ENCODE results near the gene SLC25A41.

SLC25A41 gene

DNA sequence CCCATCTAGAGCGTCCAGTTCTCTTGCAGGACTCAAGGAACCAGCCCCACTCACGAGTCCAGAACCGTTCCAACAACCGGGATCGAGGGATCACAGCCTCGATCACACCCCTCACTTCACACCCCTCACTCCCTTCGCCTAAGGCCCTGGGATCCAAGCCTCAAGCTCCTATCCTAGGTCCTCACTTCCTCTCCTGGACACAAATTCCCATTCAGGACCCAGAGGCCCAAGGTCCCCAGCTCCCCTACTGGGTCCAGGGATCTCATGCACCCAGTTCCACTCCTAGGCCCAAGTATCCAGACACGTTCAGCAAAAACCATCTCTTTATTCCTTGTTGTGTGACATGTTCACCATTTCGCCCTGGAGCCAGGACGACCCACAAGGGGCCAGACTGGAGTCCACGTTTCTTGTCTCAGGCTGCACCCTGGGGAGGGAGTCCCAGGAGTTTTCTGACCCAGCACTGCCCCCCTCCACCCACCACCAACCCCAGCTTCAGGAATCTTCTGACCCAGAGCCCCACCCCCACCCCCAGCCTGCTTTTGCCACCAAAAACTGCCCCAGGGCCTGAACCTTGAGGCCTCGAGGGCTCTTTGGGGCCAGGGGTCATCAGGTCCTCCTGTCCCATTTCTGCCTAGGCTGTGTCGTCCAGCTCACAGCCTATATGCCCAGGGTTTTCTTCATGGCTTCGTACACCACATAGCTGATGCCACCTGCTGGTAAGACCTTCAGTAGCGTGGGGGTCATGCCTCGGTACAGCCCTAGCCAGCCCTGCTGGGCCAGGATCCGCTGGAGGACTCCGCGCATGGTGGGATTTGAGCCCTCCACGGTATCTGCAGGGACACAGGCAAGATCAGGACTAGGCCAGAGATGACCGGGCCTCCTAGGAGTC is 7.6 kb downstream of the SLC25A41 start:
- TF ChIP-seq CTCF (conservative IDR thresholded peaks at IDR 0.05) (peak; percentile 70), ZFX (IDR thresholded peaks at IDR 0.05) (peak; percentile 13; the same call in 1 of the 2 replicates)
- peak overlapping the region; percentile 88 for H3K27ac ChIP-seq

DNA sequence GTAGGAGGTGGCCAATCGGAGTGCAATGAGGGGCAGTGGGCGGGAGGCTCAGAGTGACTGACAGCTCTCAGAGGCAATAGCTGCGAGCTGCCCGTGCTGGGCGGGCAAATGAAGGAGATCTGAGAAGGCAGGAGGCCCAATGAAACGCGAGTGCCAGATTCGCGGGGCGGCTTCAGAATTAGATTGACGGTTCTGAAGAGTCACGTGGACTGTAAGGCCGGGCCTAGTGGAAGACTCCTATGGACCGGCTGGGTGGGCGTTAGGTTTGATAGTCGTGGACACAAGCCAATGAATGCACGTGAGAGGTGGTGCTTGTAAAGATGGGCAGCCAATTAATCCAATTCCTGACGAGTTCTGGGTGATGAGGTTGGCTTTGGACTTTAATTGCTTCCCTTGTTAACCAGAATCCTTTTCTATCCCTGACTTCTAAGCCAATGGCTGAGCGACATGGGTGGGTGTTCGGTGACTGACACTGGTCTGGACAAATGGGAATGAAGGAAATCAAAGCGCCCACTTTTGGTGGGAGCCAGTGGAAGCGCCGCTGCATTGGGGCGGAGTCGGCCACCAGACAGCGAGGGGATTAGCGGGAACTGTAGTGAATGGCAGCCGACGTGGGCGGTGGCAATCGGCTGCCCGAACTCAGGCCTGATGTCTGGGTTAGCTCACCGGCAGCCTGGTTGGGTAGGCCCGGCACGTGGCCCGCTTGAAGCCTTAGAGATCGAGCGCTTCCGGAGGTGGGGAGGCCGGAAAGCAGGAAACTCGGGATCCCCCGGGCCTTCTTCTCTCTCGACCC is 8.4 kb downstream of the SLC25A41 start:
- TF ChIP-seq ZFX (IDR thresholded peaks at IDR 0.05) (peak; percentile 76; the same call in 1 of the 2 replicates), CTCF (conservative IDR thresholded peaks at IDR 0.05) (no peak)
- peak overlapping the region; percentile 88 for H3K27ac ChIP-seq

DNA sequence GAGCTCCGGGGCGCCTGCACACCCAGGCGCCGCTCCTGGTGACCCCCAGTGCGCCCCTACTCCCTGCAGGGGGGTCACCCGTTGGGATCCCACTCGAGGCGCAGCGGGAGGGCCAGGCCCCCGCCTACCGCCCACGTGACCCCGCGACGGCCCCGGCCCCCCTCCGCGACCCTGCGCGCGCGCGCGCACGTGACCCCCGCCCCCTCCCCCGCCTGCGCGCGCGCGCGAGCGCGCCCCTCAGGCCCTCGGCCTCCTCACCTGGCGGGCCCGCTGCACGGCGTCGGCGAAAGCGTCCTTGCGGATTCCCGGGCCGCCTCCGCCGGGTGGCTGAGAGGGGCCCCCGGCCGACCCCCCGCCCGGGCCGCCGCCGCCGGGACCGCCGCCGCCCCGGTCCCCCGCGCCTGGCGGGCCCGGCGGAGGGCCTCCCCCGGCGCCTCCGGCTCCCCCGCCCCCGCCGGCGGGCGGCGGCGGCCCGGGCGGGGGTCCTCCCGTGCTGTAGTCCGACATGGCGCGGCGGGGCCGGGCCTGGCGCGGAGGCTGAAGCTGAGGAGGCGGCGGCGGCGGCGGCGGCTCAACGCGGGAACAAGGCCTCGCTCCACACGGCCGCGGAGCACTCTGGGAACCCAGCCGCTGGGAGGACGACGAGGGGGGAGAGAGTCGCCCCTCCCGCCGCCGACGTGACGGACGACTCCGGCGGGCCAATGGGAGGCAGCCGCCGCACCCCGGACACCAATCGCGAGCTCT is 9.2 kb downstream of the SLC25A41 start, which contains the start of gene KHSRP:
KHSRP (minus strand) TSS at position 617 of the 744 bp plus-strand sequence; CDS start at position 507, 110 bp downstream.
- H3K27ac ChIP-seq: peak within 1 kb of the TSS; percentile 88
- TF ChIP-seq ZFX (IDR thresholded peaks at IDR 0.05) (peak; percentile 87; the same call in 1 of the 2 replicates), CTCF (conservative IDR thresholded peaks at IDR 0.05) (no peak)

- TF ChIP-seq CTCF (conservative IDR thresholded peaks at IDR 0.05): no peak
- peak overlapping the region; percentile 88 for H3K27ac ChIP-seq
These were observed 9.9 kb downstream of the SLC25A41 start for GRCh38 chr19:6423499-6424194.

GRCh38 chr19:6421075-6422014 is 12.2 kb downstream of the SLC25A41 start:
- no peak for TF ChIP-seq ZFX (IDR thresholded peaks at IDR 0.05)
- TF ChIP-seq CTCF (conservative IDR thresholded peaks at IDR 0.05): no peak

DNA sequence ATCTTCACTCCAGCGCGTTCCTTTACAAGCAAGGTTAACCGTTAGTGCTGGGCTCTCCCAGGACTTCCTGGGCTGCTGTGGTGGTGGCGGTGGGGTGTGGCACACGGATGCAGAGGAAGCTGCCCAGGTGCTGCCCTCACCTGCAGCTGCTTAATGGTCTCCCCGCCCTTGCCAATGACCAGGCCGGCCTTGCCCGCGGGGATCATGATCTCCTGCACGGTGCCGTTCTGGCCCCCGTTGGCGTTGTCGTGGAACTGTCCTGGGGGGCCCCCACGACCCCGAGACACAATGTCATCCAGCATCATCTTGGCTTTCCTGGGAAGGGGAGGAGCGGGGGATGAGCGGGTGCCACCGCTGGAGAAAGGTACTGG is 15.0 kb downstream of the SLC25A41 start:
- H3K27ac ChIP-seq: no peak overlapping the region
- no peak for TF ChIP-seq ZFX (IDR thresholded peaks at IDR 0.05)
- TF ChIP-seq CTCF (conservative IDR thresholded peaks at IDR 0.05): no peak

More at GRCh38 chr19:6421075-6422014, 12.2 kb downstream of the SLC25A41 start:
- no peak overlapping the region for H3K27ac ChIP-seq

All from C4-2B (cell line).